SU-DHL-6 (cell line): ENCODE measurements around the gene FAM72A.
"Not testable (repeated sequence)": the region's sequence is repeated elsewhere in the genome, so short reads cannot be mapped to it uniquely, and the experiment has no call there.

Experiments
- H2AFZ ChIP-seq: fragments of 200-600 bp; sonication (generic); 2 replicates; pipeline ENCODE4 v1.6.1; 2014; ENCODE audit warnings: low read depth, mild to moderate bottlenecking, moderate library complexity, mixed read lengths, antibody characterized with exemption, low read length; ENCODE audit not compliant: severe bottlenecking
- H3F3A ChIP-seq: fragments of 200-600 bp; shearing (Covaris generic); 2 replicates; pipeline ENCODE4 v1.6.0; 2016; ENCODE audit warnings: antibody characterized with exemption, mild to moderate bottlenecking; ENCODE audit not compliant: insufficient read depth
- H3K27ac ChIP-seq: fragments of 200-600 bp; sonication (generic); 2 replicates; pipeline ENCODE4 v1.5.1; 2016; ENCODE audit warnings: low read depth, mild to moderate bottlenecking, low read length, moderate library complexity, mixed read lengths
- H3K27me3 ChIP-seq: fragments of 200-600 bp; sonication (generic), shearing (Covaris generic); 2 replicates; pipeline ENCODE4 v1.6.0; 2014; ENCODE audit warnings: mild to moderate bottlenecking, low read length
- H3K36me3 ChIP-seq: fragments of 200-600 bp; sonication (generic); 2 replicates; pipeline ENCODE4 v1.6.1; 2014; ENCODE audit warnings: mild to moderate bottlenecking, low read length, mixed read lengths
- H3K4me2 ChIP-seq: fragments of 300-600, 200-600 bp; shearing (Covaris generic), sonication (generic); 2 replicates; pipeline ENCODE4 v1.6.0; 2014; ENCODE audit warnings: low read length, low read depth, mild to moderate bottlenecking; ENCODE audit not compliant: poor library complexity, severe bottlenecking
- H3K4me3 ChIP-seq: fragments of 200-600 bp; sonication (generic); 2 replicates; pipeline ENCODE4 v1.5.1; 2014; ENCODE audit warnings: antibody characterized with exemption, low read length, mild to moderate bottlenecking, mixed read lengths; ENCODE audit not compliant: insufficient read depth, poor library complexity, severe bottlenecking
- H3K79me2 ChIP-seq: fragments of 200-600 bp; sonication (generic); 2 replicates; pipeline ENCODE4 v1.6.1; 2014; ENCODE audit warnings: mild to moderate bottlenecking, low read length, moderate library complexity; ENCODE audit not compliant: insufficient read depth
- H3K9ac ChIP-seq: fragments of 200-600 bp; sonication (generic); 2 replicates; pipeline ENCODE4 v1.7.0; 2014; ENCODE audit warnings: mild to moderate bottlenecking, low read length
- H3K9me2 ChIP-seq: fragments of 200-600 bp; sonication (generic); replicated peaks from 2 replicates; pipeline ENCODE4 v1.6.1; 2014; ENCODE audit warnings: low read length; ENCODE audit not compliant: insufficient read depth
- H3K9me3 ChIP-seq: fragments of 200-600 bp; sonication (generic); 2 replicates; pipeline ENCODE4 v1.6.1; 2014; ENCODE audit warnings: low read length, mixed read lengths; ENCODE audit not compliant: insufficient read depth
- H4K20me1 ChIP-seq: fragments of 200-600 bp; sonication (generic); 2 replicates; pipeline ENCODE4 v1.6.1; 2014; ENCODE audit warnings: low read depth, mild to moderate bottlenecking, antibody characterized with exemption, low read length, moderate library complexity, mixed read lengths

The FAM72A gene

DNA sequence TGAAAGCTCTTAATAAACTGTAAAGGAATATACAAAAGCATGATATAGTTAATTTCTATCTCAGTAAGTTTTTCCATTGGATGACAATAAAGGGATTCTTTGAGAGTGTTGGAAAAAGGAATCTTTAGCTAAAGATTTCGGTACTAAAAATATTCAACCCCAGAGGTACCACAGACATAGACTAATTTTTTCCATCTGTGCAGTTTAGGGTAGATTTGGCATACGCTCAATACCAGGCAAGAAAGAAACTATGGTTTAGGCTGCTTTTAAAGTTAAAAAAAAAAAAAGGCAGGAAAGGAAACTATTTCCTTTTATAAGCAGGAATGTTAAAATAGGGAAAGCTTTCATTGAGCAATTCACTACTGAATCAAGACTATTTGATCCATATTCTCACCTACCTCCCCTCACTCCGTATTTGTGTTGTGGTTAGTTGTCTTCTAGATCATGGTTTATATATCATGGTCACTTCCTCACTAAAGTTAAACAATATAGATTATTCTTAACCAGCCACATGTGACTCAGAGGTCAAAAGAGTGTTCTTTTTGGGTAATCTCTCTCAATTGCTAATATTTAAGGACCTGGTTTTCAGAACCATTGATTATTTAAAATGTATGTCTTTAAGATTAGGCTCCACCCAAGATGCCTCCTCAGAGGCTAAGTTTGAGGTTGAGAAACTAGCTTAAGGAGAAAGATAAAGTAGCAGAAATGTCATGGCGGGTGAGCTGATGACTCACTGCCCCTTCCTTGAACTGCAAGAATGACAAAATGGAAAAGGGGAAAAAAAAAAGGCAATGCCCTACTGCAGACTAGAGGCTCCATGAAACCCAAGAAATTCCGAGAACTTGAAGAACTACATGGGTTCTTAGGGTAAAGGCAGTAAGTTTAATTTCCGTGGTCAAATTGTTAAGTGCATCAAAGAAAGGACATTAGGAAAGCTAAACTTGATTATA lies 20.0 kb downstream of the FAM72A start:
- H3K4me3 ChIP-seq, H3K36me3 ChIP-seq, H3F3A ChIP-seq, H3K9me3 ChIP-seq, H3K9me2 ChIP-seq, H3K27ac ChIP-seq, H3K79me2 ChIP-seq, H4K20me1 ChIP-seq, H3K9ac ChIP-seq, H3K27me3 ChIP-seq, H2AFZ ChIP-seq, H3K4me2 ChIP-seq: not testable (repeated sequence)

DNA sequence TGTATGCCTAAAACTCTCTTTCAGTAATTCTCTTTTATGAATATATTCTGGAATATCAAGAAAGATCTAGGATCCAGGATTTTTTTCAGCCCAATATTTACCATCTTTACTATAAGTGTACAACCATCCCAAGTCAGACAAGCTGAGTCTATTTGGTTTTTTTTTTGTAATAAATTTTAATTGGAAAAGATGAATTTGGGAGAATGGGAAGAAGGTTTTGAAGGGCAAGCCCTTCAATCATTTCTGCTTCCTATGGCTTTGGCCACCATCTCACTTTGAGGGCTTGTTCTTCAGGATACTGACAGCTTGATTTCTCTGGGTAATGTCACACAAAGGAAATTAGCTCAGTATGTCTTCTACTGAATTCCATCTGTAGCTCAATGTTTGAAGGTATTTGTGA lies 23.0 kb downstream of the FAM72A start:
- not testable (repeated sequence) for H3K9me3 ChIP-seq, H3K9ac ChIP-seq, H3K79me2 ChIP-seq, H3K36me3 ChIP-seq, H3F3A ChIP-seq, H2AFZ ChIP-seq, H3K9me2 ChIP-seq, H3K4me3 ChIP-seq, H4K20me1 ChIP-seq, H3K4me2 ChIP-seq, H3K27me3 ChIP-seq, H3K27ac ChIP-seq

DNA sequence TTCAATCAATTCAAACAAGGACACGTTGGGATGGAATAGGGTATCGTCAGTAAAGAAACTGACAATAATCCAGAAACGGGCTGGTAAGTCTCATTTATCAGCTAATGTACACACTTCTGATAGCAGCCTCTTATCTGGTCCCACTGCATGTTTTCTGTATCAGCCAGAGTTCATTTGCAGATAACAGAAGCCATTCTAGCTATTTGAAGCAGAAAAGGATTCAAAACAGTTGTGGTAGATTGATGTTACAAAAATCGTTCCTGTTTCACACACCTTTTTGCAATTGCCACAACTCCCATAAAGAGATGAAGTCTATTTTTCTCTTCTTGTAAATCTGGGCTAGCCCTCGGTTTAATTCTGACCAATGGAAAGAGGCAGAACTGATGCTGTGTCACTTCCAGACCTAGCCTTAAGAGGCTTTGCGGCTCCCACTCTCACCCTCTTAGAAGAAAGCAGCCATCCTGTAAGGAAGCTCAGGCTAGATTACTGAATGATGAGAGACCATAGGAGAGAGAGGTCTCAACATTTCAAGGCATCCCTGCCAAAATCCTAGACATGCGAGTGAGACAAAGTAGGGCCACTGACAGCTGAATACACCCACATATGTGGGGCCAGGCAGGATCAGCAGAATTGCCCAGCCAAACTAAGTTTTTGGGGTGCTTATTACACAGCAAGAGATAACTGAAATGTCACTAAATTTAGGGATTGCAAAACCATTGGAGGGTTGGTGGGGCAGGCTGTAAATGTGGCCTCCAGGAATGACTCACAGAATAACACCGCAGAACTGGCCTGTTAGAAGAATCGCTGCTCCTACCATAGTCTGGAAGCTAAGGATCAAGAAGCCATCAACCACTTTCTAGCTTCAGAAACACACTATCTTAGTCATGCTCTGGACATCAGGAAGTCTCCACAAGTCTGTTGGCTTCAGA lies 24.3 kb downstream of the FAM72A start:
- not testable (repeated sequence) for H3K79me2 ChIP-seq, H3K4me2 ChIP-seq, H3K4me3 ChIP-seq, H3K27me3 ChIP-seq, H3K9ac ChIP-seq, H4K20me1 ChIP-seq, H3K9me3 ChIP-seq, H3K27ac ChIP-seq, H3F3A ChIP-seq, H3K9me2 ChIP-seq, H3K36me3 ChIP-seq, H2AFZ ChIP-seq

DNA sequence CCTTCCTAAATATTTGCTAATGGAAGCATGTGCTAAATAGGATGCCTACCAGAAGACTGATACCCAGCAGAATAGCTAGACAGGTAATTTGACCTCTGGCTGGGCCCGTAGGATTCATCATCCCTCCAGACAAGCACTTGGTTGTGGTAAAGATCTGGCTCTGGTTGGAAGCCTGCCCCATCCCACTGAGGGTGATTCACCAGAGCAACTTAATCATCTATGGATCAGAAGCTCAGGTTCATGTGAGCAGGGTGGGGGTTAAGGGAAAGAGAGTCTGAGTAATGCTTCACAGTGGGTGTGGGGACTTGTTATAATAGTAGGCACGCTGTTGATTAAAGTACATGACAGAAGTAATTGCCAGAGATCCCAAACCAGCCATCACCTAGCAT lies 26.5 kb downstream of the FAM72A start:
- not testable (repeated sequence) for H3K4me3 ChIP-seq, H3K4me2 ChIP-seq, H3K9me3 ChIP-seq, H3K27me3 ChIP-seq, H3K79me2 ChIP-seq, H2AFZ ChIP-seq, H4K20me1 ChIP-seq, H3K9me2 ChIP-seq, H3K36me3 ChIP-seq, H3K27ac ChIP-seq, H3K9ac ChIP-seq, H3F3A ChIP-seq

DNA sequence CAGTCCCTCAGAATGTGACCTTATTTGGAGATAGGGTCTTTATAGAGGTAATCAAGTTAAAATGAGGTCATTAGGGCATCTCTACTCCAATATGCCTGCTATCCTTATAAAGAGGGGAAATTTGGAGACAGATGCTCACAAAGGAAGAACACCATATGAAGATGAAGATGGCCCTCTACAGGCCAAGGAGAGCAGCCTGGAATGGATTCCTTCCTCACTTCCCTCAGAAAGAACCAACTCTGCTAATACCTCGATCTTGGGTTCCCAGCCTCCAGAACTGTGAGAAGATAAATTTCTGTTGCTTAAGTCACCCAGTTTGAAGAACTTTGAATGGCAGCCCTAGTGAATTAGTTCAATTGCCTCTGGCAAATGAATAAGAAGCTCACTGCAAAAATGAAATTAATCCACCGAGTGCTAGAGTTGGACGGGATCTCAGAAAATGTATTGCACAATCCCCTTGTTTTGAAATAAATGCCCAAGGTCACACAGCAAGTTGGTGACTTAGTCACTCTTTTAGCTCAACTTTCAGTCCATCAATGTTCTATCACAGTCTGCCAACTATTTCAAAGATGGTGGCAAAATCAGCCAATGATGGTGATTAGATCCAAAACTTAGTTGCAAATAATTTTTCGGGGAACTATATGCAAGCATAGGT lies 27.1 kb downstream of the FAM72A start:
- not testable (repeated sequence) for H3K4me2 ChIP-seq, H2AFZ ChIP-seq, H3K36me3 ChIP-seq, H3K4me3 ChIP-seq, H3K27ac ChIP-seq, H3K79me2 ChIP-seq, H3K9me2 ChIP-seq, H3F3A ChIP-seq, H3K27me3 ChIP-seq, H4K20me1 ChIP-seq, H3K9me3 ChIP-seq, H3K9ac ChIP-seq

DNA sequence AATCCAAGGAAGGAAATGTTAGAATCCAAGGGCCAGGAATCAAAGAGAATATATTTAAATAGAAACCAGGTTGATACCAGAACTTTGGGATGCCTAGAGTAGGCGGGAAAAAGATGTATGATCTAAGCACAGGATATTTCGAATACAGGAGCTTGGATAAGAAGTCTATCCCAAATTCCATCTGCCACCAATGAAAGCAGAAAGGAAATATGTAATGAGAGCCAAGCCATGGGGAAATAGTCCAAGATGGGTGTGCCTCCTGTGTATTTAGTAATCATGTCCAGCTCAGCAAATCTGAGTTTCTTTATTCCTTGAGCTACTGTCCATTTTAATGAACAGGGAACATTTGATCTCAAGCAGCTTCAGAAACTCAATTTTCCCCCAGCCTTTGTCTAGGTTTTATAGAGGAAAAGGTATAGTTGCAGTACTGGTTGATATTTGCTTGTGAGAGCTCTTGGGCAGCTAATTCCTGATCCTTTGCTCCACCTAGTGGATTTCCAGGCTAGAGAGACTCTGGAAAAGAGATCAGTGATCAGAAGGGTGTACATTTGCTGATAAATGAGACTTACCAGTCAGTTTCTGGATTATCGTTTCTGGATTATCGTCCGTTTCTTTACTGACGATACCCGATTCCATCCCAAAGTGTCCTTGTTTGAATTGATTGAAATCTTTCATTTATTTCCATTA lies 28.3 kb downstream of the FAM72A start:
- not testable (repeated sequence) for H3K9me3 ChIP-seq, H3F3A ChIP-seq, H3K27ac ChIP-seq, H3K4me2 ChIP-seq, H4K20me1 ChIP-seq, H2AFZ ChIP-seq, H3K27me3 ChIP-seq, H3K9me2 ChIP-seq, H3K4me3 ChIP-seq, H3K79me2 ChIP-seq, H3K36me3 ChIP-seq, H3K9ac ChIP-seq

DNA sequence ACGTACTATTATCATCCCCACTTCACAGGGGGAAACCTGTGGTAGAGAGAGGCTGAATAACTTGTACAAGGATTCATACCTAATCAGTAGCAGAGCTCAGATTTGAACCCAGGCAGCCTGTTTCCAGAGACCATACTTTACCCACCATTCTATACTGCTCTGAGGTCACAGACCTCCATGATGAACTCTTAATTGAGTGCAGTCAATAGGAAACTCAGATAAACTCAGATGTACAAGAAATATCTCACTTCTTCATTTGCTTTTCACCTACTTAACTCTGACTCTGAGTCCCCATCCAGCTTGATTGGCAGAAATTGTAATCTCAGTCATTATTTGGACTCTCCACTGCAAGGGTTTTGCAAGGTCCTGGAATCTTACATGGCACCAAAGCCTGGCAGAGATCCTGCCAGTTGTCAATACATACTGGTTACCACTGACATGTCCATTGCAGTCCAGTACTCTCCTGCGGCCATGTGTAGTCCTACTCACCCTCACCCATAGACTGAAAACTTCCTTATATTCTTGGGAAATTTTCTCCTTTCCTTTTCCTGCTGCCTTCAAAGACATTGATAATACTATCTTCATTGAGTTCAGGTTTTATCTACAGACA lies 29.4 kb downstream of the FAM72A start:
- not testable (repeated sequence) for H3F3A ChIP-seq, H3K9me2 ChIP-seq, H2AFZ ChIP-seq, H3K9me3 ChIP-seq, H4K20me1 ChIP-seq, H3K36me3 ChIP-seq, H3K4me2 ChIP-seq, H3K9ac ChIP-seq, H3K27ac ChIP-seq, H3K4me3 ChIP-seq, H3K27me3 ChIP-seq, H3K79me2 ChIP-seq
